Neural cell (in vitro differentiated cells): ENCODE measurements around the gene C7orf57.

Source experiments
- CTCF ChIP-seq: fragments of 450-650 bp; IDR thresholded peaks from 2 replicates; pipeline ENCODE4 v1.5.1; 2014; ENCODE audit warnings: antibody characterized with exemption, mild to moderate bottlenecking, moderate library complexity; ENCODE audit not compliant: poor library complexity, severe bottlenecking
- EP300 ChIP-seq: fragments of 450-650 bp; conservative IDR thresholded peaks from 2 replicates; pipeline ENCODE4 v1.6.1; 2014; ENCODE audit warnings: antibody characterized with exemption, mild to moderate bottlenecking, moderate library complexity; ENCODE audit not compliant: poor library complexity, severe bottlenecking
- EZH2 ChIP-seq: fragments of 200-600, 300-800 bp; shearing (Covaris generic), sonication (generic); IDR thresholded peaks from 2 replicates; pipeline ENCODE4 v1.6.1; 2014; ENCODE audit warnings: antibody characterized with exemption, low read length, borderline replicate concordance, mild to moderate bottlenecking; ENCODE audit not compliant: insufficient read depth, poor library complexity, severe bottlenecking
- MXI1 ChIP-seq: fragments of 450-650 bp; conservative IDR thresholded peaks from 2 replicates; pipeline ENCODE4 v1.6.1; 2014; ENCODE audit warnings: antibody characterized with exemption, mild to moderate bottlenecking; ENCODE audit not compliant: poor library complexity, severe bottlenecking
- POLR2AphosphoS5 ChIP-seq: IDR thresholded peaks from 2 replicates; pipeline ENCODE4 v1.6.1; 2012
- RAD21 ChIP-seq: fragments of 450-650 bp; conservative IDR thresholded peaks from 2 replicates; pipeline ENCODE4 v1.6.1; 2014; ENCODE audit warnings: antibody characterized with exemption, mild to moderate bottlenecking, moderate library complexity
- REST ChIP-seq: IDR thresholded peaks from 2 replicates; pipeline ENCODE4 v1.6.1; 2012; ENCODE audit warnings: borderline replicate concordance
- SMC3 ChIP-seq: fragments of 450-650 bp; conservative IDR thresholded peaks from 2 replicates; pipeline ENCODE4 v1.6.1; 2014; ENCODE audit warnings: antibody characterized with exemption, mild to moderate bottlenecking, moderate library complexity; ENCODE audit not compliant: poor library complexity
- TAF1 ChIP-seq: IDR thresholded peaks from 2 replicates; pipeline ENCODE4 v1.6.1; 2012; ENCODE audit warnings: low read depth

- no peak for TF ChIP-seq TAF1
- TF ChIP-seq CTCF, result no peak
- TF ChIP-seq EZH2, result no peak
- TF ChIP-seq POLR2AphosphoS5, result no peak
- TF ChIP-seq SMC3, result no peak
- TF ChIP-seq MXI1, result no peak
- TF ChIP-seq RAD21, result no peak
- TF ChIP-seq EP300, result no peak
- TF ChIP-seq REST, result no peak
Measured at GRCh38 chr7:48101968-48102367, 66.6 kb downstream of the C7orf57 start.
